Smooth muscle cell (in vitro differentiated cells): ENCODE results near the gene BHLHE40. TPM values are rescaled to one million over a fixed set of nuclear protein-coding genes. Genes with fewer than 3 reads are reported as not detected.

ENCODE experiments used
- DNase-seq: peaks from one replicate; lab custom pipeline; 2025; ENCODE audit not compliant: unreplicated experiment; lab: John Stamatoyannopoulos, UW
- H2AFZ ChIP-seq: fragments of 200-600 bp; sonication (generic); 2 replicates; pipeline ENCODE4 v1.6.0; 2016; ENCODE audit warnings: antibody characterized with exemption, low read depth, mild to moderate bottlenecking
- H3F3A ChIP-seq: fragments of 200-600 bp; sonication (generic); 2 replicates; pipeline ENCODE4 v1.6.0; 2017; ENCODE audit warnings: antibody characterized with exemption, low read depth
- H3K27ac ChIP-seq: fragments of 200-600 bp; sonication (generic); 2 replicates; pipeline ENCODE4 v1.5.1; 2016; ENCODE audit warnings: low read depth, mild to moderate bottlenecking
- H3K27me3 ChIP-seq: fragments of 200-600 bp; sonication (generic); 2 replicates; pipeline ENCODE4 v1.6.1; 2016; ENCODE audit warnings: low read depth, mild to moderate bottlenecking
- H3K36me3 ChIP-seq: fragments of 200-600 bp; sonication (generic); 2 replicates; pipeline ENCODE4 v1.5.1; 2016; ENCODE audit warnings: low read depth
- H3K4me1 ChIP-seq: fragments of 200-600 bp; sonication (generic); 2 replicates; pipeline ENCODE4 v1.5.1; 2016; ENCODE audit warnings: low read depth
- H3K4me2 ChIP-seq: fragments of 200-600 bp; sonication (generic); 2 replicates; pipeline ENCODE4 v1.6.0; 2016; ENCODE audit warnings: mild to moderate bottlenecking
- H3K4me3 ChIP-seq: fragments of 200-600 bp; sonication (generic); 2 replicates; pipeline ENCODE4 v1.5.1; 2016; ENCODE audit warnings: mild to moderate bottlenecking
- H3K79me2 ChIP-seq: fragments of 200-600 bp; sonication (generic); 2 replicates; pipeline ENCODE4 v1.6.0; 2016; ENCODE audit warnings: low read depth, mild to moderate bottlenecking
- H3K9ac ChIP-seq: fragments of 200-600 bp; sonication (generic); 2 replicates; pipeline ENCODE4 v1.6.0; 2016; ENCODE audit warnings: low read depth
- H3K9me3 ChIP-seq: fragments of 200-600 bp; sonication (generic); replicated peaks from 2 replicates; pipeline ENCODE4 v1.5.1; 2016; ENCODE audit warnings: low read depth
- H4K20me1 ChIP-seq: fragments of 200-600 bp; sonication (generic); 2 replicates; pipeline ENCODE4 v1.6.0; 2016; ENCODE audit warnings: low read depth
- WGBS: methylation state at CpG from one replicate; pipeline ENCODE4 v1.1.7; 2016; ENCODE audit warnings: low lambda C conversion rate; 5-methylcytosine and 5-hydroxymethylcytosine counted together
- polyA plus RNA-seq: library from polyadenylated mRNA; unstranded; fragments of >200 nt; fragmentation: Nextera tagmentation; extraction: Ambion mirVana; gene quantifications from 2 replicates; pipeline ENCODE4 v1.2.1, GENCODE V29; 2016
- total RNA-seq: library from RNA; depleted of rRNA; stranded (reverse); fragments of >200 nt; gene quantifications from 2 replicates; pipeline ENCODE4 v1.2.3, GENCODE V29; 2014
- TF ChIP-seq, protein P1 (sequence below): fragments of 200-600 bp; sonication (generic); IDR thresholded peaks from 2 replicates; pipeline ENCODE4 v1.5.1; 2017; ENCODE audit warnings: borderline replicate concordance, mild to moderate bottlenecking, antibody characterized with exemption; ENCODE audit not compliant: insufficient read depth, poor library complexity, severe bottlenecking

Gene BHLHE40
- total and polyA plus RNA-seq, 2 experiments from 2014 or later = 195 to 209 TPM

DNA sequence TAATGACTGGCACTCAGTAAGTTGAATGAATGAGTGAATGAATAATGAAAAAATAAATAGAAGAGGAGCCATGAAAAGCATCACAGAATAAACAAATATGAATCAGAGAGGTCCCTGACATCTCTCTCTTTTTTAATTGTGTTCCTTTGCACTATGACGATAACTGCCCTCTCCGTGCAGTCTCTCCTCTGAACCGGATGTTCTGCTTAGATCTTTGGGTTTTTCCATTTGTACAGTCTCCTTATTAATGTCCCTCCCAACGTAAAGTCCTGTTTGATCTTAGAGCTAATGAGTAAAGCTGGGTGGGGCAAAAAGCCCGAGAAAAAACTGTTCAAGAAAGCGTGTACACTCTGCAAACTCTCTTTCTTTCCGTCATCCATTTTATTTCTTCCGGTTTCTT is 28.3 kb upstream of the BHLHE40 start:
- 93% methylated on average over 8 of the region's 8 CpGs for WGBS

DNA sequence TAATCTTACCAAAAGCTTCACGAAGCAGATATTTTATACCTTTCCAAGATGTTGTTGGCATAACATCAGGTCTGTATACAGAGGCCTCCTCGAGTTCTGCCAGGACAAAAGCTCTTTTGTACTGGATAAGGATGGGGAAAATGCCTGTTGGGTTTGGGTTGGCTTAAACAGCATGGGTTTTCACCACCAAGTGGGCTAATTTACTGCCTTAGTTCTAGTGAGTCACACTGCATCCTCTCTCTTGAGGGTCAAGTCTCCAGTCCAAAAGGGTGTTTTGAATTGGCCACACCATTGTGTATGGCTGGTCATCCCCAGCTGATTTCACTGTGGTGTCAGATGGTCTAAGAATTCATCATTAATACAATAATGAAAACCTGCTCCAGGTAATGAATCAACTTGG is 26.1 kb upstream of the BHLHE40 start:
- TF ChIP-seq, protein P1, sequence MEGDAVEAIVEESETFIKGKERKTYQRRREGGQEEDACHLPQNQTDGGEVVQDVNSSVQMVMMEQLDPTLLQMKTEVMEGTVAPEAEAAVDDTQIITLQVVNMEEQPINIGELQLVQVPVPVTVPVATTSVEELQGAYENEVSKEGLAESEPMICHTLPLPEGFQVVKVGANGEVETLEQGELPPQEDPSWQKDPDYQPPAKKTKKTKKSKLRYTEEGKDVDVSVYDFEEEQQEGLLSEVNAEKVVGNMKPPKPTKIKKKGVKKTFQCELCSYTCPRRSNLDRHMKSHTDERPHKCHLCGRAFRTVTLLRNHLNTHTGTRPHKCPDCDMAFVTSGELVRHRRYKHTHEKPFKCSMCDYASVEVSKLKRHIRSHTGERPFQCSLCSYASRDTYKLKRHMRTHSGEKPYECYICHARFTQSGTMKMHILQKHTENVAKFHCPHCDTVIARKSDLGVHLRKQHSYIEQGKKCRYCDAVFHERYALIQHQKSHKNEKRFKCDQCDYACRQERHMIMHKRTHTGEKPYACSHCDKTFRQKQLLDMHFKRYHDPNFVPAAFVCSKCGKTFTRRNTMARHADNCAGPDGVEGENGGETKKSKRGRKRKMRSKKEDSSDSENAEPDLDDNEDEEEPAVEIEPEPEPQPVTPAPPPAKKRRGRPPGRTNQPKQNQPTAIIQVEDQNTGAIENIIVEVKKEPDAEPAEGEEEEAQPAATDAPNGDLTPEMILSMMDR = no peak
- H3K79me2 ChIP-seq = no peaks in the 10 kb centered on the region
- no peak overlapping the region for H3K4me2 ChIP-seq
- no peaks in the 10 kb centered on the region for H4K20me1 ChIP-seq
- no peaks in the 10 kb centered on the region for H3K27me3 ChIP-seq
- WGBS = 88% methylated on average over 2 of the region's 2 CpGs
- no peak overlapping the region for H2AFZ ChIP-seq
- no peaks in the 10 kb centered on the region for H3K4me1 ChIP-seq
- no peak overlapping the region for H3K4me3 ChIP-seq
- no peaks in the 10 kb centered on the region for H3K9me3 ChIP-seq
- H3F3A ChIP-seq = no peaks in the 10 kb centered on the region
- no peak overlapping the region for H3K9ac ChIP-seq
- H3K27ac ChIP-seq = no peak overlapping the region
- no peak for DNase-seq
- no peaks in the 10 kb centered on the region for H3K36me3 ChIP-seq

More for the DNA sequence above, 28.3 kb upstream of the BHLHE40 start:
- Histone ChIP-seq H4K20me1 (no peaks in the 10 kb centered on the region), H2AFZ (no peak overlapping the region), H3K36me3 (no peaks in the 10 kb centered on the region), H3F3A (no peaks in the 10 kb centered on the region), H3K79me2 (no peaks in the 10 kb centered on the region), H3K4me1 (no peaks in the 10 kb centered on the region), H3K4me2 (no peak overlapping the region), H3K27me3 (no peaks in the 10 kb centered on the region), H3K9ac (no peak overlapping the region), H3K9me3 (no peaks in the 10 kb centered on the region), H3K27ac (no peak overlapping the region), H3K4me3 (no peak overlapping the region)
- TF ChIP-seq, protein P1 = no peak
- no peak for DNase-seq

- DNase-seq = no peak
- Histone ChIP-seq H3K36me3 (no peaks in the 10 kb centered on the region), H3K9me3 (no peaks in the 10 kb centered on the region), H3K27me3 (no peaks in the 10 kb centered on the region), H3K4me3 (no peak overlapping the region), H3K4me1 (no peaks in the 10 kb centered on the region), H3K79me2 (no peaks in the 10 kb centered on the region), H2AFZ (no peak overlapping the region), H3F3A (no peaks in the 10 kb centered on the region), H4K20me1 (no peaks in the 10 kb centered on the region), H3K9ac (no peak overlapping the region), H3K27ac (no peak overlapping the region), H3K4me2 (no peak overlapping the region)
- TF ChIP-seq, protein P1 = no peak
- WGBS = 93% methylated on average over 6 of the region's 6 CpGs
Measured at GRCh38 chr3:4954256-4955000, 24.8 kb upstream of the BHLHE40 start.

- no peak for DNase-seq
- Histone ChIP-seq H2AFZ (no peak overlapping the region), H3F3A (no peaks in the 10 kb centered on the region), H3K4me3 (no peak overlapping the region), H3K27me3 (no peaks in the 10 kb centered on the region), H3K9ac (no peak overlapping the region), H3K9me3 (no peaks in the 10 kb centered on the region), H4K20me1 (no peaks in the 10 kb centered on the region), H3K27ac (no peak overlapping the region), H3K4me1 (no peaks in the 10 kb centered on the region), H3K36me3 (no peaks in the 10 kb centered on the region), H3K4me2 (no peak overlapping the region), H3K79me2 (no peaks in the 10 kb centered on the region)
- 93% methylated on average over 2 of the region's 2 CpGs for WGBS
- TF ChIP-seq, protein P1 = no peak
Measured at GRCh38 chr3:4956099-4956498, 23.1 kb upstream of the BHLHE40 start.
